ENCODE measurements around the gene WNK2.

The WNK2 gene

DNA sequence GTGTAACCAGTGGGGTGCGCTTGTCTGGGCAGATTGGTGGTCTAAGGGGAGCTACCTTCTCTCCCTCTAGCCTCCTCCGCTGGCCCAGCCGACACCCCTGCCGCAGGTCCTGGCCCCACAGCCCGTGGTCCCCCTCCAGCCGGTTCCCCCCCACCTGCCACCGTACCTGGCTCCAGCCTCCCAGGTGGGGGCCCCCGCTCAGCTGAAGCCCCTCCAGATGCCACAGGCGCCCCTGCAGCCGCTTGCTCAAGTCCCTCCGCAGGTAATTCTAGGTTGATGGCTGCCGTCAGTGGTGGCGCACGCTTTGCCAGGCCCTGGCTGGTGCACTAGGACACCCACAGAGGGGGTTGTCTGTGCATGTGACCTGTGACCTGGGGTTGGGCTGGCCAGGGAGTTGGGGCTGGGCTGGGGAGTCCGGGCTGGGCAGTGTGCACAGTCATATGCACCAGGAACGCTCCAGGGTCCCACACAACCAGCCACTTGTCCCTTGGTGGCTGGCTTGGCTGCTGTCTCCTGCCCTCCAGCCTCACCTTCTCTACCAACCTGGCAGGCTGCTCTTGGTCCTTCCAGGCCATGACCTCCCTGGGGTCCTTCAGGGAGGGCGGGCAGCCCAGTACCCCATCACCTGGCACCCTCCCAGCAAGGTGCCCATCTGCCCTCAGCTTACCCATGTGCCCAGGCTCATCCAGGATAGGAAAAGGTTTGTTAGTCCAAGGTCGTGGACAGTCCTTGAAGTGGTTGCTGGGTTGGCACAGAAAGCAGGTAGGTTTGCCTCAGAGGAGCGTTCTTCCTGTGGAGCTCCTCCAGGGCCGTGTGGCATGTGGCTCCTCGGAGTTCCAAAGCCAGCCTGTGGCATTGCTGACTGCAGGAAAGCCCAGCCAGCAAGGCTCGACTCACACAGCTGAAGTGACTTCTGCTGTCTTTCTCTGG, 73.2 kb downstream of the WNK2 start:
- no peak for ATAC-seq

GRCh38 chr9:93257808-93258331, 73.9 kb downstream of the WNK2 start:
- ATAC-seq = no peak

GRCh38 chr9:93258419-93258817, 74.5 kb downstream of the WNK2 start:
- no peak for ATAC-seq

GRCh38 chr9:93258818-93259489, 75.0 kb downstream of the WNK2 start:
- ATAC-seq = no peak

GRCh38 chr9:93259490-93260262, 75.7 kb downstream of the WNK2 start:
- ATAC-seq = no peak

DNA sequence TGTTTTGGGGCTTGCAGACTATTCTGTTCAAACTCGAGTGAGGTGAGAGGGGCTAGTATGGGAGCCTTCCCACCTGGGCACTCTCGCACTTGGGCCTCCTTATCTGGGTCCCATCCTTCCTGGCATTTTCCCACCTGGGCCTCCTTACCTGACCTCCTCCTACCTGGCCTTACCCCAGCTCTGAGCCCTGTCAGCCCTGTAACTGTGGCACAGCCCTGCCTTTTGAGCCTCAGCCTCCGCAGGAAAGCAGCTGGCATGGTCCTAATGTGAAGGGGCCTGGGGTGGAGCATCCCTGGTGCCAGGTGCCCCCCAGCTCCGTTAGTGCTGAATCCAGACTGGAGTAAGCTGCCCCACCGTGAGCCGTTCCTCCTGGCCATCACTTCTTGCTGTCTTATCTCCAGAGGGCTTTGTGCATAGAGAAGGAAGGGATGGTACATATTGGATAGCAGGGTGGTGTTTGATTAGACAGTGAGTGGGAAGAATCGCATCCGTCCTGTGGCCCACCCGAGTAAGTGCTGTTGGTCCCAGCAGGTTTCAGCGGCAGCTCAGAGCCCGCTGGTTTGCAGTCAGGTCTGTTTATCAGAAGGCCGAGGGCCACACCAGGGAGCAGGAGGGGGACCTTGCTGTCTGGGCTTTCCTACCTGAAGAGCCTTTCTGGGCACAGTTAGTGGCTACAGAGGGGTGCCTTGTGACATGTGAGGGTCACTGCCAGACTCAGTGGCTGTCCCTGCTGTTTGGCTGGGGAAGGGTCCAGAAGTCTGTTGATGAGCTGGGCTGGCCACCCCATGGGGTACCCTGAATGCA, 76.5 kb downstream of the WNK2 start:
- ATAC-seq = no peak

- no peak for ATAC-seq
Measured at GRCh38 chr9:93261281-93261680, 77.3 kb downstream of the WNK2 start.

GRCh38 chr9:93261735-93262523, 78.0 kb downstream of the WNK2 start:
- no peak for ATAC-seq

- no peak for ATAC-seq
Measured at GRCh38 chr9:93262537-93263310, 78.8 kb downstream of the WNK2 start.

GRCh38 chr9:93263334-93264229, 79.6 kb downstream of the WNK2 start:
- ATAC-seq = no peak

DNA sequence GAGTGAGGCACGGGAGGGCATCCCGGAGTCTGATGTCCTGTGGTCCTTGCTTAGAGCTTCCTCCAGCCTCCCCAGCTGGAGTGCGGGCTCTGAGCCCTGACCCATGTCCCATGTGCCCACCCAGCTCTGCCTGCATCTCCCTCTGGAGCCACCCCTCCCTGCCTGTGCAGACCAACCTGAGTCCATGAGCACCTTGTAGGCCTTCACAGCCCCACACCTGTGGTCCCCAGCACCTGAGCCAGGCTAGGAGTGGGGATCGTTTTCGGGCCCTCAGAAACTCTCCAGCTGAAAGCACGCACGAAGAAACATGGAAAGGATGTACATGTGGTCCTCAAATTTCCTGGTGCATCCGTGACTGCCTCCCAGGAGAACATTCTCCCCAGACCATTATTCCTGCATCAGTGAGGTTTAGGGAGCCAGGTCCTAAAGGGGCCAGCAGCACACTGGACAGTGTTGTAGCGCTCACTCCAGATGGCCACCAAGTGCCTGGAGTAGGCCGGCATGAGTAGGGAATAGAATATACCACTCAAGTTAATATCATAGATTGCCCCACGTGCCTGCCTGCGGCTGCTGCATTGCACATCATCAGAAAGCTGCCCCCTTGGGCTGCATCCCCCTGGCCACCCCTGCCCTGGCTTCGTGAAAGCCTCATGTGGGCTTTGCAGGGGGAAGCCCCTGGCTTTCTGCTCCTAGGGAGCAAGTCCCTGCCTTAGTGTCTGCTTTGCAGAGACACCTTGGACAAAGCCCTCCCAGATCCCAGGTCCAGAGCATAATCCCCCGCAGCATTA, 80.6 kb downstream of the WNK2 start:
- ATAC-seq = no peak

DNA sequence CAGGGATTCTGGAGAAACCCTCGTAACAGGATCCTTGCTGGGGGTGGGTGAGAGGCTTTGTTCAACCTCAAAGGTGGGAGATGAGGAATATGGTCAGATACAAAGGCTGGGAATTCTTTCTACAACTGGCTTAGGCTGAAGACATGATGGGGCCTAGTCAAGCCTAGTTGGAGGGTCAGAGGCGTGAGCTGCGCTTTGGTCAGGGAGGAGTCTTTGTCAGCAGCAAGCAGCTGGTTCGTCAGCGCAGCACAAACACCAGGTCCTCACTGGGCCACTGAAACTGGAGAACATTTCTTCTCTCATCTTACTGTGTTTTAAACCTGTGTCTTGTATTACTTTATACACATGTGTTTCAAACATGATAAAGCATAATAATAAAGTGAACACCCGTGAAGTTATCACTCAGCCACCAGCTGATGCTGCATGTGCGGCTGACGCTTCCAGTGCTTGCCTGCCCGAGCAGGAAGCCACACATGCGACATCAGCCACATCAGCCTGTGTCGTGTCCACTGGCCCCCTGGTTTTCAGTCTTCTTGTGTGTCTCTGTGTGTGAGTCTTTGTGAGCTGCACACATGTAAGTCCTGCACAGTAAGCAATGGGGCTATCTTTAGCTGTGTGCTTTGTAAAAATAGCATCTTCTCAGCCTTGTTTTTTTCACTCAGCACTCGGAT, 81.5 kb downstream of the WNK2 start:
- no peak for ATAC-seq

- no peak for ATAC-seq
Measured at GRCh38 chr9:93265972-93266371, 82.0 kb downstream of the WNK2 start.

GRCh38 chr9:93266521-93267001, 82.6 kb downstream of the WNK2 start:
- no peak for ATAC-seq

GRCh38 chr9:93267091-93267541, 83.2 kb downstream of the WNK2 start:
- no peak for ATAC-seq

DNA sequence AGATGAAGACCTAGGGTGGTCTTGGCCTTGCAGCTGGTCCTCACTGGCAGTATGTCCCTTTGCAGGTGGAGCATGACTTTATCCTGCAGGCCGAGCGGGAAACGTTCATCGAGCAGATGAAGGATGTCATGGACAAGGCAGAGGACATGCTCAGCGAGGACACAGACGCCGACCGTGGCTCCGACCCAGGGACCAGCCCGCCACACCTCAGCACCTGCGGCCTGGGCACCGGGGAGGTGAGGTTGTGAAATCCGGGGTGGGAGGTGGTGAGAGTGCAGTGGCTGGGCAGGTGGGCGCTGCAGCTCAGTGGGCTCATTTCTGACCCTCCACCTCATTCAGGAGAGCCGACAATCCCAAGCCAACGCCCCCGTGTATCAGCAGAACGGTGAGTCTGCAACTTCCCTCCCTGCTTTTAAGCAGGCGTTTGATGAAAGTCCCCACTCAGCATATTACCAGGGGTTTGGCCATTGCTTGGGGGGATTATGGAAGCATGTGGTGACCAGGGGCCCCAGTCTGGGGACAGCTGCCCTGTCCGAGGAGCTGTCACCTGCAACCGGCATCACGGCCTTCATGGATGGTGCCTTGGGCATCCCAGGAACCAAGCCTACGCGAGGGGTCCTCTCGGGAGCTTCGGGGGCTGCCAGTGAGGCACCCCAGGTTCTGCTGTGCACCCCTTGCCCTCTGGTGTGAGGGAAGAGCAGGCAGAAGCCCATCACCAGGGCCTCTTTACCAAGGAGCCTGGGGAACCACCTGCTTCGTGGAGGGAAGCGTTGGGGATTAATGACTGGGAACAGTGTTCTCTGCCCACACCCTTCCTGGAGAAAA, 84.0 kb downstream of the WNK2 start:
- no peak for ATAC-seq
